HCT116 (cell line): ENCODE results near the gene RBM38. TPM values are rescaled to one million over a fixed set of nuclear protein-coding genes. Genes with fewer than 3 reads are reported as not detected.

Experiments
- ATAC-seq: fragments of 200-7000 bp; cut with Tn5 transposase; 2 replicates; pipeline ENCODE4 v1.9.1; 2020; ENCODE audit warnings: mild to moderate bottlenecking, moderate library complexity
- BruUV-seq: library from RNA; stranded (reverse); fragments of 400-500 nt; replicated peaks from 2 replicates; lab custom pipeline; 2021; lab: Mats Ljungman, UMichigan
- CTCF ChIA-PET: fragments of 300-600 bp; sonication (Branson Sonifier 250); formaldehyde crosslinking; loops from one replicate; lab custom pipeline; 2021; ENCODE audit warnings: antibody characterized with exemption; lab: Charles Lee
- POLR2A ChIA-PET: fragments of 300-600, 350-600 bp; sonication (Branson Sonifier 250); formaldehyde crosslinking; loops from one replicate; lab custom pipeline; 2021; ENCODE audit warnings: antibody characterized with exemption; lab: Charles Lee
- RAD21 ChIA-PET, 2 experiments: fragments of 300-600 bp; sonication (Branson Sonifier 250); formaldehyde crosslinking; loops; one replicate each; lab custom pipeline; 2023; ENCODE audit warnings: low total read pairs in 2 of 2; ENCODE audit not compliant: uncharacterized antibody in 2 of 2, unreplicated experiment in 2 of 2, low non-redundant PET in 1 of 2; lab: Charles Lee
- DNase-seq: peaks from one replicate; pipeline ENCODE4 v3.0.0-alpha.2; 2010; ENCODE audit warnings: low read depth, low spot score
- H2AFZ ChIP-seq: fragments of 200-600 bp; shearing (Covaris generic), sonication (generic); 2 replicates; pipeline ENCODE4 v1.6.1; 2017; ENCODE audit warnings: low read depth, mixed run types, mixed read lengths, antibody characterized with exemption, low read length; ENCODE audit not compliant: poor library complexity, severe bottlenecking
- H3K27ac ChIP-seq: 2 replicates; pipeline ENCODE4 v1.5.1; 2012; ENCODE audit warnings: low read depth, low read length
- H3K27me3 ChIP-seq: fragments of 200-600 bp; sonication (generic); 2 replicates; pipeline ENCODE4 v1.6.1; 2016; ENCODE audit warnings: mixed run types, low read length, mixed read lengths; ENCODE audit not compliant: insufficient read depth
- H3K36me3 ChIP-seq, 2 experiments: fragments of 200-500 bp in 1 of 2; fragments of 200-600 bp in 1 of 2; sonication (Bioruptor generic) in 1 of 2; sonication (generic) in 1 of 2; 2 replicates each; pipeline versions ENCODE4 v1.5.1 to v1.6.1; 2014 to 2016; ENCODE audit warnings: low read length in 2 of 2, inconsistent platforms in 1 of 2, mixed read lengths in 1 of 2, mixed run types in 1 of 2; ENCODE audit not compliant: insufficient read depth in 2 of 2, control insufficient read depth in 1 of 2
- H3K4me1 ChIP-seq, 2 experiments: fragments of 200-600 bp in 1 of 2; sonication (generic) in 1 of 2; 2 replicates each; pipeline versions ENCODE4 v1.5.1 to v1.6.1; 2012 to 2017; ENCODE audit warnings: low read length in 2 of 2, inconsistent platforms in 1 of 2, mild to moderate bottlenecking in 1 of 2, mixed read lengths in 1 of 2, mixed run types in 1 of 2, moderate library complexity in 1 of 2; ENCODE audit not compliant: insufficient read depth in 2 of 2, control insufficient read depth in 1 of 2
- H3K4me2 ChIP-seq: fragments of 200-600 bp; sonication (generic); 2 replicates; pipeline ENCODE4 v1.6.1; 2017; ENCODE audit warnings: mixed run types, low read length, mixed read lengths
- H3K4me3 ChIP-seq, 2 experiments: fragments of 200-600 bp in 1 of 2; sonication (generic) in 1 of 2; replicated peaks in 1 of 2; 2 replicates each; pipeline ENCODE4 v1.5.1; 2011 to 2016; ENCODE audit warnings: low read length in 2 of 2, control low read depth in 1 of 2, low read depth in 1 of 2, mild to moderate bottlenecking in 1 of 2, mixed read lengths in 1 of 2, mixed run types in 1 of 2
- H3K79me2 ChIP-seq: fragments of 200-600 bp; sonication (generic); 2 replicates; pipeline ENCODE4 v1.6.1; 2017; ENCODE audit warnings: mild to moderate bottlenecking, mixed run types, low read length, moderate library complexity, mixed read lengths; ENCODE audit not compliant: insufficient read depth
- H3K9ac ChIP-seq: fragments of 200-600 bp; sonication (generic); 2 replicates; pipeline ENCODE4 v1.6.1; 2016; ENCODE audit warnings: low read length, mixed read lengths
- H3K9me2 ChIP-seq: fragments of 200-600 bp; sonication (generic), shearing (Covaris generic); 2 replicates; pipeline ENCODE4 v1.6.1; 2017; ENCODE audit warnings: mixed run types, mild to moderate bottlenecking, moderate library complexity; ENCODE audit not compliant: insufficient read depth
- H3K9me3 ChIP-seq, 2 experiments: fragments of 200-500 bp in 1 of 2; fragments of 200-600 bp in 1 of 2; sonication (Bioruptor generic) in 1 of 2; sonication (generic) in 1 of 2; 2 replicates each; pipeline ENCODE4 v1.6.1; 2014 to 2017; ENCODE audit warnings: low read length in 2 of 2, mixed read lengths in 2 of 2, inconsistent platforms in 1 of 2, low read depth in 1 of 2, mild to moderate bottlenecking in 1 of 2, mixed run types in 1 of 2, moderate library complexity in 1 of 2; ENCODE audit not compliant: control insufficient read depth in 1 of 2, insufficient read depth in 1 of 2
- H4K20me1 ChIP-seq: fragments of 200-600 bp; sonication (generic), shearing (Covaris generic); 2 replicates; pipeline ENCODE4 v1.6.1; 2017; ENCODE audit warnings: mixed run types, mild to moderate bottlenecking, moderate library complexity; ENCODE audit not compliant: insufficient read depth
- CBX3 ChIP-seq: IDR thresholded peaks from 2 replicates; pipeline ENCODE4 v1.6.1; 2012; ENCODE audit warnings: low read depth
- CEBPB ChIP-seq: IDR thresholded peaks from 2 replicates; pipeline ENCODE4 v1.6.1; 2012; ENCODE audit warnings: low read depth
- EGR1 ChIP-seq: IDR thresholded peaks from 2 replicates; pipeline ENCODE4 v1.6.1; 2012; ENCODE audit warnings: low read depth
- EZH2 ChIP-seq: fragments of 200-600 bp; sonication (generic); IDR thresholded peaks from 2 replicates; pipeline ENCODE4 v1.6.1; 2017; ENCODE audit warnings: antibody characterized with exemption, mixed run types
- FOSL1 ChIP-seq: IDR thresholded peaks from 2 replicates; pipeline ENCODE4 v1.6.1; 2012; ENCODE audit warnings: low read depth
- JUND ChIP-seq: IDR thresholded peaks from 2 replicates; pipeline ENCODE4 v1.6.1; 2012
- POLR2A ChIP-seq: IDR thresholded peaks from 2 replicates; pipeline ENCODE4 v1.7.0; 2011; ENCODE audit warnings: borderline replicate concordance; ENCODE audit not compliant: insufficient read depth, insufficient read length; ENCODE audit errors: extremely low read depth
- POLR2AphosphoS5 ChIP-seq: IDR thresholded peaks from 2 replicates; pipeline ENCODE4 v1.6.1; 2011; ENCODE audit warnings: mild to moderate bottlenecking, low read depth, low read length, moderate library complexity
- RAD21 ChIP-seq: IDR thresholded peaks from 2 replicates; pipeline ENCODE4 v1.6.1; 2012; ENCODE audit warnings: low read depth, mild to moderate bottlenecking
- SIN3A ChIP-seq: IDR thresholded peaks from 2 replicates; pipeline ENCODE4 v1.6.1; 2012; ENCODE audit warnings: low read depth
- SP1 ChIP-seq: IDR thresholded peaks from 2 replicates; pipeline ENCODE4 v1.6.1; 2012; ENCODE audit warnings: low read depth
- SRF ChIP-seq: IDR thresholded peaks from 2 replicates; pipeline ENCODE4 v1.6.1; 2012; ENCODE audit warnings: low read depth
- TCF7L2 ChIP-seq: IDR thresholded peaks from 2 replicates; pipeline ENCODE4 v1.7.0; 2011; ENCODE audit warnings: borderline replicate concordance, inconsistent platforms; ENCODE audit not compliant: insufficient read depth, insufficient read length; ENCODE audit errors: extremely low read depth
- YY1 ChIP-seq: IDR thresholded peaks from 2 replicates; pipeline ENCODE4 v1.6.1; 2011; ENCODE audit warnings: low read length, low read depth, moderate library complexity, mild to moderate bottlenecking; ENCODE audit not compliant: insufficient replicate concordance; ENCODE audit errors: extremely low read depth
- ZNF274 ChIP-seq: fragments of 200-500 bp; sonication (Bioruptor generic); IDR thresholded peaks from 2 replicates; pipeline ENCODE4 v1.6.1; 2014; ENCODE audit warnings: mild to moderate bottlenecking, low read depth, low read length, inconsistent platforms
- intact Hi-C: fragments of 100-400 bp; cut with micrococcal nuclease; formaldehyde crosslinking; loops from 2 replicates; pipeline ENCODE4 v1.10.0; 2022
- total RNA-seq: library from RNA; stranded (reverse); gene quantifications from one replicate; pipeline ENCODE4 v1.2.1, GENCODE V29; 2021; ENCODE audit not compliant: unreplicated experiment
- TF ChIP-seq, protein P1 (sequence below): IDR thresholded peaks from 2 replicates; pipeline ENCODE4 v1.6.1; 2011; ENCODE audit warnings: mild to moderate bottlenecking, low read length, moderate library complexity; ENCODE audit not compliant: insufficient replicate concordance; ENCODE audit errors: extremely low read depth
- TF ChIP-seq, protein P2 (sequence below): IDR thresholded peaks from 2 replicates; pipeline ENCODE4 v1.6.1; 2012

Gene RBM38
- total RNA-seq, 1 experiment from 2014 or later: 36.2 TPM

GRCh38 chr20:57404419-57405072 is 13.3 kb downstream of the RBM38 start:
- Histone ChIP-seq H3K4me3 (no peak overlapping the region), H3K9me2 (no peaks in the 10 kb centered on the region), H4K20me1 (no peaks in the 10 kb centered on the region), H3K9me3 (no peaks in the 10 kb centered on the region), H2AFZ (no peak overlapping the region), H3K27ac (no peak overlapping the region), H3K36me3 (peaks cover 23% of the 10 kb centered on the region in 2 experiments), H3K79me2 (peaks cover 10% of the 10 kb centered on the region; the same call in 1 of the 2 replicates), H3K4me2 (no peak overlapping the region), H3K27me3 (no peaks in the 10 kb centered on the region), H3K4me1 (no peaks in the 10 kb centered on the region), H3K9ac (no peak overlapping the region)
- BruUV-seq: no TSS peak
- ChIA-PET RAD21 (no interaction called here), CTCF (no interaction called here), POLR2A (no interaction called here)
- no peak for DNase-seq
- no peak for ATAC-seq
- no peak for TF ChIP-seq FOSL1
- no peak for TF ChIP-seq JUND
- no peak for TF ChIP-seq YY1
- no peak for TF ChIP-seq ZNF274
- no peak for TF ChIP-seq SIN3A
- TF ChIP-seq CBX3: no peak
- TF ChIP-seq SP1: no peak
- TF ChIP-seq POLR2A: no peak
- intact Hi-C loops: no loop called here

- POLR2A ChIA-PET: no interaction called here
- no peak overlapping the region for H3K4me2 ChIP-seq
- TF ChIP-seq CEBPB (no peak), TCF7L2 (no peak), RAD21 (no peak), FOSL1 (no peak), POLR2AphosphoS5 (no peak), SRF (no peak), YY1 (no peak), EZH2 (no peak), EGR1 (no peak), POLR2A (no peak)
- TF ChIP-seq, protein P1, sequence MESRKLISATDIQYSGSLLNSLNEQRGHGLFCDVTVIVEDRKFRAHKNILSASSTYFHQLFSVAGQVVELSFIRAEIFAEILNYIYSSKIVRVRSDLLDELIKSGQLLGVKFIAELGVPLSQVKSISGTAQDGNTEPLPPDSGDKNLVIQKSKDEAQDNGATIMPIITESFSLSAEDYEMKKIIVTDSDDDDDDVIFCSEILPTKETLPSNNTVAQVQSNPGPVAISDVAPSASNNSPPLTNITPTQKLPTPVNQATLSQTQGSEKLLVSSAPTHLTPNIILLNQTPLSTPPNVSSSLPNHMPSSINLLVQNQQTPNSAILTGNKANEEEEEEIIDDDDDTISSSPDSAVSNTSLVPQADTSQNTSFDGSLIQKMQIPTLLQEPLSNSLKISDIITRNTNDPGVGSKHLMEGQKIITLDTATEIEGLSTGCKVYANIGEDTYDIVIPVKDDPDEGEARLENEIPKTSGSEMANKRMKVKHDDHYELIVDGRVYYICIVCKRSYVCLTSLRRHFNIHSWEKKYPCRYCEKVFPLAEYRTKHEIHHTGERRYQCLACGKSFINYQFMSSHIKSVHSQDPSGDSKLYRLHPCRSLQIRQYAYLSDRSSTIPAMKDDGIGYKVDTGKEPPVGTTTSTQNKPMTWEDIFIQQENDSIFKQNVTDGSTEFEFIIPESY: no peak
- TF ChIP-seq, protein P2, sequence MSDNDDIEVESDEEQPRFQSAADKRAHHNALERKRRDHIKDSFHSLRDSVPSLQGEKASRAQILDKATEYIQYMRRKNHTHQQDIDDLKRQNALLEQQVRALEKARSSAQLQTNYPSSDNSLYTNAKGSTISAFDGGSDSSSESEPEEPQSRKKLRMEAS: no peak
Measured at GRCh38 chr20:57405236-57406016, 14.2 kb downstream of the RBM38 start.

More at GRCh38 chr20:57405236-57406016, 14.2 kb downstream of the RBM38 start:
- CTCF ChIA-PET: no interaction called here
- H3K36me3 ChIP-seq: peaks cover 19 to 23% of the 10 kb centered on the region in 2 experiments
- H3K79me2 ChIP-seq: peaks cover 5% of the 10 kb centered on the region; the same call in 1 of the 2 replicates
- H3K9me3 ChIP-seq: no peaks in the 10 kb centered on the region
- no peaks in the 10 kb centered on the region for H3K9me2 ChIP-seq
- ATAC-seq: no peak
- H4K20me1 ChIP-seq: no peaks in the 10 kb centered on the region
- no peak overlapping the region for H3K4me3 ChIP-seq
- no peak for DNase-seq
- H3K9ac ChIP-seq: no peak overlapping the region
- intact Hi-C loops: no loop called here
- no peaks in the 10 kb centered on the region for H3K27me3 ChIP-seq
- no peaks in the 10 kb centered on the region for H3K4me1 ChIP-seq
- no peak overlapping the region for H3K27ac ChIP-seq
- RAD21 ChIA-PET: no interaction called here
- no TSS peak for BruUV-seq
- no peak overlapping the region for H2AFZ ChIP-seq
